LNCAP (cell line): ENCODE results near the gene SLC4A1.

Experiments
- CTCF ChIP-seq: fragments of 450-650 bp; IDR thresholded peaks from 2 replicates; pipeline ENCODE4 v1.5.1; 2017; ENCODE audit warnings: mild to moderate bottlenecking

Gene SLC4A1

GRCh38 chr17:44281570-44281969 lies 13.6 kb upstream of the SLC4A1 start:
- TF ChIP-seq CTCF, result no peak

GRCh38 chr17:44280392-44280937 lies 12.5 kb upstream of the SLC4A1 start:
- TF ChIP-seq CTCF, result no peak

- TF ChIP-seq CTCF, result no peak
Observed at GRCh38 chr17:44279666-44280391, 11.9 kb upstream of the SLC4A1 start.

- TF ChIP-seq CTCF, result no peak
Observed at GRCh38 chr17:44279346-44279665, 11.4 kb upstream of the SLC4A1 start.

- no peak for TF ChIP-seq CTCF
Observed at GRCh38 chr17:44277976-44278375, 10.0 kb upstream of the SLC4A1 start.

GRCh38 chr17:44273607-44274006 lies 5.7 kb upstream of the SLC4A1 start:
- TF ChIP-seq CTCF, result no peak

GRCh38 chr17:44272954-44273353 lies 5.0 kb upstream of the SLC4A1 start:
- no peak for TF ChIP-seq CTCF
